SK-MEL-5 (cell line): Measurements from ENCODE around the gene DERL3. TPM values are rescaled to one million over a fixed set of nuclear protein-coding genes. Genes with fewer than 3 reads are reported as not detected.
"Not testable (repeated sequence)": the region's sequence is repeated elsewhere in the genome, so short reads cannot be mapped to it uniquely, and the experiment has no call there.

Experiments
- DNase-seq: peaks from one replicate; pipeline ENCODE4 v3.0.0-alpha.2; 2016; ENCODE audit warnings: low read depth, low spot score
- in situ Hi-C: cut with HindIII; loops from 2 replicates; pipeline ENCODE4 v1.10.0; 2016; ENCODE audit warnings: low sequenced_read_pairs, high pct_unique_total_duplicates, low pct_unique_long_range_greater_than_20kb
- polyA plus RNA-seq, 2 experiments: library from polyadenylated mRNA; depleted of rRNA; stranded (reverse); fragments of >200 nt; gene quantifications; 2 replicates each; pipeline ENCODE4 v1.2.3, GENCODE V29; 2015
- total RNA-seq: library from RNA; depleted of rRNA; stranded (reverse); fragments of >200 nt; shearing (Covaris generic); gene quantifications from 2 replicates; pipeline ENCODE4 v1.2.3, GENCODE V29; 2014; rRNA removed

DERL3 gene
- total RNA-seq = 0.13 and 0.26 TPM in 2 replicates
- 0.03 and 0.43 TPM in 2 replicates for polyA plus RNA-seq (2015; cell fraction: cytosol; rRNA removed)
- polyA plus RNA-seq (2015; cell fraction: nucleus; rRNA removed) = 1.2 and 1.3 TPM in 2 replicates

DNA sequence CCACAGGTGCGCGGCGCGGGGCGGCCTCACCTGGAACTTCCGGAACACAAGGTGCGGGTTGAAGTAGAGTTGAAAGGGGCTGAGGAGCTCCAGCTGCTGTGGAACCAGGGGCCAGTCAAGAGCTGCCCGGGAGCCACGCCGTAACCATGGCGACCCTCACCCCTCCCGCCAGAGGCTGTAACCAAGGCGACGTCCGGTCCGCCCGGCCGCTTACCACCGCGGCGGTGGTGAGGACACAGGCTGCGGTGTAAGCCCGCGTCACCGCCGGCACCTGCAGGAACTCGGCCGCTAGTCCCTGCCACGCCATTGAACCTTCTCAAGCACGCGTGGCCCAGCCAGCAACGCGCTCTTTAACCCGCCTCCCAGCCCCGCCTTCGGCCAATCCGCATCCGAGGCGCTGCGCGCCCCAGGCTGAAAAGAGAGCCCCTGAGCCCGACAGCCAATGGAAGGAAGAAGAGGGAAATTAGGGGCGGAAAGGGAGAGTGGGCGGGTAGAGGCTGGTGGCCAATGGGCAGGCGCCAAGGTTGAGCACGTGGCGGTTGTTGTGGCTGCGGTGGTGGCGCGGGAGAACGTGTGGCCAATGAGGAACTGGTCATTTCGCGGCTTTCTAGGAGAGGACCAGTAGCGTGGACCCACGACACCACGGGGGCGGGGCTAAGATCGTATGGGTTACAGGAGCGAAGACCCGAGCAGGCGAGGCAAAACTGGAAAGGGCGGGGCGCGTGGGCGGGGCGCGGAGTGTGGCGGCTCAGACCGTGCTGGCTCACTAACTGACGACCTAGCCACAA is at the start of gene DERL3:
Gene DERL3, minus strand, starts transcription at position 326 of the 788 bp plus-strand sequence. Its CDS starts 19 bp downstream, at position 307.
- in situ Hi-C loops = no loop called here
- peak; percentile 94 for DNase-seq

DNA sequence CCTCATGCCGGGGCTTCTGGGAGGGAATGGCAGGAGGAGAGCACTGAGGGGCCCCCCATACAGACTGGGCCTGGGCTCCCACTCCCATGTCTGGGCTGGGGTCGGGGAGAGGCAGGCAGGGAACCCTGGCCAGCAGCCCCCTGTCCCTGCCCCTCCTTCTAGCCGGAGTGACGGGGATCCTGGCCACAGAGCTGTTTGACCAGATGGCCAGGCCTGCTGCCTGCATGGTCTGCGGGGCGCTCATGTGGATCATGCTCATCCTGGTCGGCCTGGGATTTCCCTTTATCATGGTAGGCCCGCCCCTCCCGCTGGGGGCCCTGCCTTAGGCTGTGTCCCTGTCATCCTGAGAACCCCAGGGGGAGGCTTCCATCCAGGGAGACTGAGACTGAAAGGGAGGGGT is 45.3 kb upstream of the DERL3 start:
- no peak for DNase-seq
- in situ Hi-C loops = no loop called here

DNA sequence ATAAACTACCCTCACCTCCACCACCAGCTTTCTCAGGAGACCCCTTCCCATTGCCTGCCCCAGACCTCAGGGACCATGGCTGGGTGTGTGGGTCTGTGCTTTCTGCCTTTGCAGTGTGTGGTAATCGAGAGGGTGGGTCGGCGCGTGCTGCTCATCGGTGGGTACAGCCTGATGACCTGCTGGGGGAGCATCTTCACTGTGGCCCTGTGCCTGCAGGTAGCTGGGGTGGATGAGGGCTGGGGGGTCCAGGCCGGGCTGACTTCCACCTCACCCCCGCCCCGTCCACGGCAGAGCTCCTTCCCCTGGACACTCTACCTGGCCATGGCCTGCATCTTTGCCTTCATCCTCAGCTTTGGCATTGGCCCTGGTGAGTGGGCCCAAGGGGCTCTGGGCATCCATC is 44.9 kb upstream of the DERL3 start:
- in situ Hi-C loops = no loop called here
- no peak for DNase-seq

DNA sequence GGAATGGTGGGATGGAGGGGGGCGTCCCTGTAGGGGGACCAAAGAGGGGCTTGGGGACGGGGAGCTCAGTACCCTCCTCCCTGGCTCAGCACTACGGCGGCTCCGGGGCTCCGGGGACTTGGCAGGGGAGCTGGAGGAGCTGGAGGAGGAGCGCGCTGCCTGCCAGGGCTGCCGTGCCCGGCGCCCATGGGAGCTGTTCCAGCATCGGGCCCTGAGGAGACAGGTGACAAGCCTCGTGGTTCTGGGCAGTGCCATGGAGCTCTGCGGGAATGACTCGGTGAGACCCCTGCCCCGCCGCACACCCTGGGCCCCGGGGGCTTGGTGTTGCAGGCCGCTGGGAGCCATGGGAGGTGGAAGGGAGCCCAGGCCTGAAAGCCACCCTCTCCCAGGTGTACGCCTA is 43.6 kb upstream of the DERL3 start:
- in situ Hi-C loops = no loop called here
- DNase-seq = no peak

DNA sequence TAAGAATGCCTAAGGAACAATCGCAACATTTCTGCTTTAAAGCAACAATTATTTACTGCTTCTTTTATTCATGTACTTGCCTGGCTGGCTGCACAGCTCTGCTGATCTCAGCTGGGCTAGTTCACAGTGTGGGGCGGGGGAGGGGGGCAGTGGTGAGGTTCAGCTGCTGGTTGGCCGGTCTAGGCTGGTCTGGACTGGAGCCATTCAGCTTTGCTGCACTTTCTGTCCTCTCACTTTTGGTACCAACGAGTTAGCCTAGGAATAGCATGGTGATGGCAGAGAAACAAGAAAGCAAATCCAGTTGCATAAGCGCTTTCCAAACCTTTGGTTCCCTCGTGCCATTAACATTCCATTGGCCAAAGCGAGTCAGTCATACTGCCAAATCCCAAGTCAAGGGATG is 39.4 kb upstream of the DERL3 start:
- in situ Hi-C loops = no loop called here
- no peak for DNase-seq

DNA sequence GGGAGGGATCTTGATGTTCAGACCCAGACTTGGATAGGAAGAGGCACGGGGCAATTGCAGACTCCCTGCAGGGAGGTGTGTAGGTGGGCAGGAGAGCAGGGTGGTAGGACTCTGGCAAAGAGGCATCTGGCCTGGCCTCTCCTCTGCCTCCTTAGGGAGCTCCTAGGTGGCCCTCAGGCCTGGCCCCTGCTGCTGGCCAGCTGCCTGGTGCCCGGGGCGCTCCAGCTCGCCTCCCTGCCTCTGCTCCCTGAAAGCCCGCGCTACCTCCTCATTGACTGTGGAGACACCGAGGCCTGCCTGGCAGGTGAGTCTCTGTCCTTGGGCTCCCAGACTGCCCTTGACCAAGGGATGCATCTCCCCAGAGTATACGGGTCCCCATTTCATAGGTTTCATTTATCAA is 38.8 kb upstream of the DERL3 start:
- in situ Hi-C loops = no loop called here
- no peak for DNase-seq

DNA sequence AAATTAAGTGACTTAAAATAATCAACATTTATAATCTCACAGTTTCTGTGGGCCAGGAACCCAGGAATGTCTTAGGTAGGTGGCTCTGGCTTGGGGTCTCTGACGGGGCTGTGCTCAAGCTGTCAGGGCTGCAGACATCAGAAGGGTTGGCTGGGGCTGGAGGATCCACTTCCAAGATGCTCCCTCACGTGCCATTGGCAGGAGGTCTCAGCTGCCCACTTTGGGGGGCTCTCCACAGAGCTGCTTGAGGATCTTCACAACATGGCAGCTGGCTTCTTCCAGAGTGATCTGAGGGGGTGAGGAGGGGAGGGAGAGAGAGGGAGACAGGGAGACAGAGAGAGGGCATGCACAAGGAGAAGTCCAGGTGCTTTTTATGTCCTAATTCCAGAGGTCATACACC is 37.0 kb upstream of the DERL3 start:
- in situ Hi-C loops = no loop called here

DNA sequence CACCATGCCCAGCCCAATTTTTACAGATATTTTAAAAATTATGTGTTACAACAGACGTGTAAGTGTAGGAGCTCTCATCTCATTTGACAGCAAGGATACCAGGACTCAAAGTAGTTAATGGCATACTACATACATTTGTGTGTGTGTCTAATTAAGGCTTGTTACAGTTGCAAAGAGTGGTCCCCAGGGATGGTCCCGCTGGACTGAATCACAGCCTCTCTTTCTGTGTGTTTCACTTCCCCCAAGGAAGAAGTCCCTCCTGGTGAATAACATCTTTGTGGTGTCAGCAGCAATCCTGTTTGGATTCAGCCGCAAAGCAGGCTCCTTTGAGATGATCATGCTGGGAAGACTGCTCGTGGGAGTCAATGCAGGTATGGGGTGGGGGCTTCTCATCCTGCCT is 36.1 kb upstream of the DERL3 start:
- peak; percentile 91 for DNase-seq
- in situ Hi-C loops = no loop called here

More for the DNA sequence above, 37.0 kb upstream of the DERL3 start:
- no peak for DNase-seq

DNA sequence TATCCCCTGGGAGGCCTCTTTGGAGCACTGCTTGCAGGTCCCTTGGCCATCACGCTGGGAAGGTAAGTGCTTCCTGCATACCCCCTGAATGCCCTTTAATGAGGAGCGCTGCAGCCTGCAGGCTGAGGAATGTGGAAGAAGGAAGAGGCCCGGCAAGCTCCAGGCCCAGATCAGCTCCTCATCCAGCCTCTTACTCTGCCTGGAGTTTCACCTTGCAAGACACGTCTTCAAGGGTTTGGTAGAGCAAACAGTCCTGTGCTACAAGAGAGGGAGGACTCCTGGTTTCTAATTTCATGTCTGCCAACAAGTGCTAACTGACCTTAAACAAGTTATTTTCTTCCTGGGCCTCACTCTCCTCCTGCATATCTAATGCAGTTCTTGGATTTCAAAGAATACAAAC is 29.8 kb upstream of the DERL3 start:
- DNase-seq = no peak
- in situ Hi-C loops = no loop called here

DNA sequence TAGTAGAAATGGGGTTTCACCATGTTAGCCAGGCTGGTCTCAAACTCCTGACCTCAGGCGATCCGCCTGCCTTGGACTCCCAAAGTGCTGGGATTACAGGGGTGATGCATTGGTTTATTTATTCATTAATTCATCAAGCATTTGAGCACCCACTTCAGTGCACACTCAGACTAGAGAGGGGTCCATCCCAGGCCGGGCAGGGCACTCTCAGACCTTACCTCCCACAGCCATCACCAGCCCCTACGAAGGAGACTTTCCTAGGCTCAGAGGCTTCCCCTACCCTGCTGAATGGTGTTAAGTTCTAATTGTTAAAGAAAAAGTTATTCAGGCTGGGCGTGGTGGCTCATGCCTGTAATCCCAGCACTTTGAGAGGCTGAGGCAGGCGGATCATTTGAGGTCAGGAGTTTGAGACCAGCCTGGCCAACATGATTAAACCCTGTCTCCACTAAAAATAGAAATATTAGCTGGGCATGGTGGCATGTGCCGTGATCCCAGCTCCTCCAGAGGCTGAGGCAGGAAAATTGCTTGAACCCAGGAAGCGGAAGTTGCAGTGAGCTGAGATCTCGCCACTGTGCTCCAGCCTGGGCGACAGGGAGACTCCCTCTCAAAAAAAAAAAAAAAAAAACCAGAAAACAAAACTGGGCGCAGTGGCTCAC is 25.8 kb upstream of the DERL3 start:
- in situ Hi-C loops, DNase-seq: not testable (repeated sequence)

DNA sequence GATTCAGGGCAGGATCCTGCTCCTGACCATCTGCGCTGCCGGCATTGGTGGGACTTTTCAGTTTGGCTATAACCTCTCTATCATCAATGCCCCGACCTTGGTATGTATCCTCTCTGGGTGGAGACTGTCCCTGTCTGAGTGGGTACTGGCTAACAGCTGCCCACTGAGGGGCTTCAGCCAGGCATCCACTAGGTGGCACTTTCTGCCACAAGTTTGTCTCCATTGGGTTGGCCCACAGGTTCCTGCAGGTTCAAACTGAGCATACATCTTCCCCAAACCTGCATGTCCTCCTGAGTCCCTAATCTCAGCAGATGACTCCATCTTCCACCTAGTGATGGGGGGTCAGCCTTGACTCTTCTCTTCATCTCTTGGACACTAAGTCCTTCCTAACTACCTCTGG is 23.3 kb upstream of the DERL3 start:
- in situ Hi-C loops = no loop called here
- peak; percentile 85 for DNase-seq

DNA sequence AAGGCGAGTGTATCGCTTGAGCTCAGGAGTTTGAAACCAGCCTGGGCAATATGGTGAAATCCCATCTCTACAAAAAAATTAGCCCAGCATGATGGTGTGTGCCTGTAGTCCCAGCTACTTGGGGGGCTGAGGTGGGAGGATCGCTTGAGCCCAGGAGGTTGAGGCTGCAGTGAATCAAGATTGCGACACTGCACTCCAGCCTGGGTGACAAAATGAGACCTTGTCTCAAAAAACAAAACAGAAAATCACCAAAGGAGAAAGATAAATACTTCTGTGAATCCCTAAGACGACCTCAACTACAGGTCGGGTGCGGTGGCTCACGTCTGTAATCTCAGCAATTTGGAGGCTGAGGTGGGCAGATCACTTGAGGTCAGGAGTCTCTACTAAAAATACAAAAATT is 21.4 kb upstream of the DERL3 start:
- in situ Hi-C loops = not testable (repeated sequence)

DNA sequence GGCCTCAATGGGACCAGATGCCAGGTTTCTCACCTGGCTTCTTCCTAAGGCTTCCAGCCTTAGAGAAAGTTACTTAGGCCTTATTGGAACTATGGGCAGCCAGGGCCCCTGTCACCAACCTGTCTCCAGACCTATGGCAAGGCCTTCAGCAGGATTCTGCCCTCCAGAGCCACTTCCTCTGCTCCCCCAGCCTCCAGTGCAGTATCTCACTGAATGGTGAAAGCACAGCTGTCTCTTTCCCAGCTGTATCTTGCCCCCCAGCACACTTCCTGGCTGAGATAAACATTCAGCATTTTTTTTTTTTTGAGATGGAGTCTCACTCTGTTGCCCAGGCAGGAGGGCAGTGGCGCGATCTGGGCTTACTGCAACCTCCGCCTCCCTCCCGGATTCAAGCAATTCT is 20.4 kb upstream of the DERL3 start:
- no peak for DNase-seq
- in situ Hi-C loops = no loop called here

More for the DNA sequence above, 21.4 kb upstream of the DERL3 start:
- not testable (repeated sequence) for DNase-seq

DNA sequence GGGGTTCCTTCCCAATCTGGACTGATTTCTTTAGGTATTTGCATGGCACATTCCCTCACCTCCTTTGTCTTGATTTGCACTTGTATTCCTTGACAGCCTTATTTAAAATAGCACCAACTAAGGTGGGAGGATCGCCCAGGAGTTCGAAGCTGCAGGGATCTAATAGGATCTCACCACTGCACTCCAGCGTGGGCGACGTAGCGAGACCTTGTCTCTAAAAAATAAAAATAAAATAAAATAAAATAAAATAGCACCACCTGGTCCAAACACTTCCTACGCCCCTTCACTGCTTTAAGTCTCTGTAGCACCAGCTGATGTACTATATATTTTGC is 19.6 kb upstream of the DERL3 start:
- no peak for DNase-seq
- in situ Hi-C loops = no loop called here

DNA sequence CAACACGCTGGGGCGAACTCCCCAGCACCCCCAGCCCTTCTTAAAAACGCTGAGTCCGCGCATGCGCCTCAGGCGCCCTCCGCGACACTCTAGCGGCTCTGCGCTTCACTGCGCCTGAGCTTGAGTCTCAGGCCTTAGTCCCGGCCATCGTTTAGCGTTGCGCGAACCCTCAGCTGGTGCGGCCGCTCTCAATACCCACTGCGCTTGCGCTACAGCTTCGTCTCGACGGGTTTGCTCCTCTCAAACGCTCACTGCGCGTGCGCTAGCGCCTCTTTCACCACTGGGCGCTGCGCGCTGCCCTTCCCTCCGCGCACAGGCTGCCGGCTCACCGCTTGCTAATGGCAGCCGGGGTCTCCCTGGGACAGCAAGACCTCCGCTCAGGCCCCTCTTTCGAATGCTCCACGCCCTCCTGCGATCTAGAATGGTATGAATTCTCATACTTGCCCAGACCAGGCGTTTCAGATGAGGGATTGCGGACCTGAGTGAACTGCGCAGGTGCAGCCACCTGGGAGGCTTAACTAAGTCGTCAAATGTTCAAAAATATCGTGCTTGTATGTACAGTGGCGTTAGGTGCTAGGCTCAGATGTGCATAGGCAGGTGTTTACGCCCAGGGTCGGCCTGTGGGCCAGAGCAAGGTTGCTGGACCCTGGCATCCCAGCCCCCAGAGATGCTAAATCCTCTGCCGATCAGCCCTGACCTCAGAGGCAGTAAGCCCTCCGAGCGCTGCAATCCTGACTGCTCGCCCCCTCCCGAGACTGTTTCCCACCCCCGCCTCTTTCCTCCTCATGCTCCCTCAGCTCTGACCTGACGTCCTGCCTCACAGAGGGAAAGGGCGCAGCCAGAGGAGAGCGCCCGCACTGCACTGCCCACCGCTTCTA is 19.0 kb upstream of the DERL3 start, which contains the start of gene SLC2A11:
Gene SLC2A11, plus strand, starts transcription at position 270 of the 878 bp plus-strand sequence. Its CDS starts 125 bp downstream, at position 395.
- in situ Hi-C loops = no loop called here
- peak; percentile 99 for DNase-seq

DNA sequence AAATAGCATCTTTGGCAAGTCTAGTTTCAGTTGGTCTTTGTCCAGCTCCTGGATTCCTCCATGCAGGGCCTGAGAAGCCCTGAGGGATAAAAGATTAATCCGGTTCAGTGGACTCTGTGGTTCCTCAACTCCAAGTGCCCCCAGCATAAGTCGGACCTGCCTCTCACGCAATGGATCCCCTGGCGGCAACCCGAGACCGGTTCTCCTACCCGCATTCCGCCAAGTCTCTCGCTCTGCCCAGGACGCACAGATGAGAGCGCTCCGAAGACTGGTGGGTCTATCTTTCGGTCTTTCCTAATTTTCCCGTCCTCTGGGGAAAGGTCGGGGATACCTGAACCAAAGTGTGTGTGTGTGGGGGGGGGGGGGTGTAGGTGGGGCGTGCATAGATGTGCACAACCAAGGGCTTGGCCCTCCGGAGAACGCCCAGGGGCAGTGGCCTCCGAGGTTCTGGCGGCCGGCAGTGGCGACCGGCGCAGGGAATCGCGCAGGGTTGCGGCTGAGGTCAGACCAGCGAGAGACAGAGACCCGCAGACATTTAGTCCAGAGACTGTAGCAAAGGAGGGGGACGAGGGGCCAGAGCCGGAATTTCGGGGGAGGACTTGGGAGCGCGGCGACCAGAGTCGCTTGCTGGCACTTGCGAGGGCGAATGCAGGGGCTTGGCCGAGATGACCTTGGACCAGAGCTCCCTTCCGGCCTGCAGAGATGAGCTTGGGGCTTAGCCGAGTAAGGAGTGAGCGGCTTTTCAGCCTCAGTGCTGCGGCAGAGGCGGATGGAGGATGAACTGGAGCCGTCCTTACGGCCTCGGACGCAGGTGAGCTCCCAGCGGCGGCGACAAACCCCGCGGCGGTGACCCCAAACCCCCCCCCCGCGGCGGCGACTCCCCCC is 18.2 kb upstream of the DERL3 start:
- DNase-seq = peak; percentile 72
- in situ Hi-C loops = no loop called here

DNA sequence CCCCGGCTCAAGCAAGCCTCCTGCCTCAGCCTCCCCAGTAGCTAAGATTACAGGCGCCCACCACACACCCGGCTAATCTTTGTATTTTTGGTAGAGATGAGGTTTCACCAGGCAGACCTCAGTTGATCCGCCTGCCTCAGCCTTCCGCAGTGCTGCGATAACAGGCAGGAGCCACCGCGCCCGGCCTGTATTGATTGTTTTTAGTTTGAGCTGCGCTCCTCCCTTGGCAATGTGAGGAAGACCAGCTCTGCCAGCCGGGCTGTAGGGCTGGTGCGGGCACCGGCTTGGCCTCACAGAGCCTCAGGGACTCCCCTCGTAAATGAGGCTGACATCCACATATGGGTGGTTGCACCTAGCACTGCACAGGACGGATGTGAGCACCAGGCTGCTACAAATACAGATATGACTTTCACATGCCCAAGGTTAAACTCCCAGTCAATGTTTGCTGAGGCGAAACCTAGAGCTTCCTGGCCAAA is 11.4 kb upstream of the DERL3 start:
- DNase-seq = no peak
- in situ Hi-C loops = no loop called here
